ACC112 (cell line): Measurements from ENCODE around the gene ANKRD34B.

ENCODE experiments used
- H2AFZ ChIP-seq: fragments of 200-600 bp; sonication (generic); one replicate; pipeline ENCODE4 v1.6.0; 2017; ENCODE audit warnings: antibody characterized with exemption, low read length; ENCODE audit not compliant: unreplicated experiment
- H3K27ac ChIP-seq: fragments of 200-600 bp; sonication (generic); 2 replicates; pipeline ENCODE4 v1.5.1; 2014; ENCODE audit warnings: low read depth, mild to moderate bottlenecking, antibody characterized with exemption, low read length, moderate library complexity
- H3K27me3 ChIP-seq: fragments of 200-600 bp; sonication (generic); 2 replicates; pipeline ENCODE4 v1.6.1; 2014; ENCODE audit warnings: mild to moderate bottlenecking, antibody characterized with exemption, low read length, moderate library complexity, mixed read lengths; ENCODE audit not compliant: insufficient read depth
- H3K36me3 ChIP-seq: fragments of 200-600 bp; sonication (generic); 2 replicates; pipeline ENCODE4 v1.6.1; 2016; ENCODE audit warnings: mild to moderate bottlenecking, antibody characterized with exemption, low read length, moderate library complexity, mixed read lengths; ENCODE audit not compliant: insufficient read depth
- H3K4me1 ChIP-seq: fragments of 200-600 bp; sonication (generic); one replicate; pipeline ENCODE4 v1.6.1; 2016; ENCODE audit warnings: low read length, mixed read lengths; ENCODE audit not compliant: insufficient read depth, unreplicated experiment, control insufficient read depth
- H3K4me3 ChIP-seq: fragments of 200-600 bp; sonication (generic); 2 replicates; pipeline ENCODE4 v1.5.1; 2014; ENCODE audit warnings: mild to moderate bottlenecking, low read depth, low read length
- H3K79me2 ChIP-seq: fragments of 200-600 bp; sonication (generic); one replicate; pipeline ENCODE4 v1.6.0; 2016; ENCODE audit warnings: low read length; ENCODE audit not compliant: control insufficient read depth, unreplicated experiment, insufficient read depth

The ANKRD34B gene

GRCh38 chr5:80509362-80509761 lies 60.7 kb downstream of the ANKRD34B start:
- no peaks in the 10 kb centered on the region for H3K36me3 ChIP-seq
- H3K4me1 ChIP-seq, result no peaks in the 10 kb centered on the region
- no peaks in the 10 kb centered on the region for H3K27me3 ChIP-seq
- H3K79me2 ChIP-seq, result no peaks in the 10 kb centered on the region
- H2AFZ ChIP-seq, result no peak overlapping the region
- H3K4me3 ChIP-seq, result no peak overlapping the region
- no peak overlapping the region for H3K27ac ChIP-seq

GRCh38 chr5:80508844-80509243 lies 61.2 kb downstream of the ANKRD34B start:
- Histone ChIP-seq H3K79me2 (no peaks in the 10 kb centered on the region), H3K4me1 (no peaks in the 10 kb centered on the region), H3K27ac (no peak overlapping the region), H3K4me3 (no peak overlapping the region), H3K27me3 (no peaks in the 10 kb centered on the region), H2AFZ (no peak overlapping the region), H3K36me3 (no peaks in the 10 kb centered on the region)

- Histone ChIP-seq H3K4me3 (no peak overlapping the region), H3K36me3 (no peaks in the 10 kb centered on the region), H3K27ac (no peak overlapping the region), H3K4me1 (no peaks in the 10 kb centered on the region), H2AFZ (no peak overlapping the region), H3K27me3 (no peaks in the 10 kb centered on the region), H3K79me2 (no peaks in the 10 kb centered on the region)
Observed at GRCh38 chr5:80507663-80508062, 62.4 kb downstream of the ANKRD34B start.
